GM23248 (cell line): ENCODE results near the gene PLPP7. TPM values are rescaled to one million over a fixed set of nuclear protein-coding genes. Genes with fewer than 3 reads are reported as not detected.

Source experiments
- DNase-seq: peaks from one replicate; pipeline ENCODE4 v3.0.0-alpha.2; 2015
- H2AFZ ChIP-seq: fragments of 200-600 bp; sonication (generic); 2 replicates; pipeline ENCODE4 v1.6.1; 2016; ENCODE audit warnings: antibody characterized with exemption
- H3F3A ChIP-seq: fragments of 200-600 bp; sonication (generic); 2 replicates; pipeline ENCODE4 v1.6.1; 2016; ENCODE audit warnings: mild to moderate bottlenecking, antibody characterized with exemption, mixed run types; ENCODE audit not compliant: insufficient read depth
- H3K27ac ChIP-seq: fragments of 200-600 bp; sonication (generic); 2 replicates; pipeline ENCODE4 v1.5.1; 2016; ENCODE audit warnings: mild to moderate bottlenecking
- H3K27me3 ChIP-seq: fragments of 200-600 bp; sonication (generic); replicated peaks from 2 replicates; pipeline ENCODE4 v1.6.1; 2016; ENCODE audit warnings: mild to moderate bottlenecking; ENCODE audit not compliant: insufficient read depth
- H3K36me3 ChIP-seq: fragments of 200-600 bp; sonication (generic); 2 replicates; pipeline ENCODE4 v1.6.1; 2016; ENCODE audit warnings: low read depth, mild to moderate bottlenecking
- H3K4me1 ChIP-seq: fragments of 200-600 bp; sonication (generic); 2 replicates; pipeline ENCODE4 v1.6.1; 2016; ENCODE audit warnings: mild to moderate bottlenecking; ENCODE audit not compliant: insufficient read depth
- H3K4me2 ChIP-seq: fragments of 200-600 bp; sonication (generic); one replicate; pipeline ENCODE4 v1.6.1; 2016; ENCODE audit warnings: mild to moderate bottlenecking; ENCODE audit not compliant: unreplicated experiment
- H3K4me3 ChIP-seq: fragments of 200-600 bp; sonication (generic); 2 replicates; pipeline ENCODE4 v1.5.1; 2016; ENCODE audit warnings: mild to moderate bottlenecking
- H3K79me2 ChIP-seq: fragments of 200-600 bp; sonication (generic); 2 replicates; pipeline ENCODE4 v1.6.1; 2016; ENCODE audit warnings: mild to moderate bottlenecking; ENCODE audit not compliant: insufficient read depth
- H3K9ac ChIP-seq: fragments of 200-600 bp; sonication (generic); 2 replicates; pipeline ENCODE4 v1.6.1; 2016; ENCODE audit warnings: mild to moderate bottlenecking
- H3K9me2 ChIP-seq: fragments of 200-600 bp; sonication (generic); 2 replicates; pipeline ENCODE4 v1.6.1; 2016; ENCODE audit warnings: mixed run types, mild to moderate bottlenecking, moderate library complexity; ENCODE audit not compliant: insufficient read depth
- H3K9me3 ChIP-seq: fragments of 200-600 bp; sonication (generic); one replicate; pipeline ENCODE4 v1.6.1; 2017; ENCODE audit warnings: low read depth
- H4K20me1 ChIP-seq: fragments of 200-600 bp; sonication (generic); 2 replicates; pipeline ENCODE4 v1.6.0; 2016; ENCODE audit not compliant: insufficient read depth
- EZH2 ChIP-seq: fragments of 200-600 bp; sonication (generic); IDR thresholded peaks from 2 replicates; pipeline ENCODE4 v1.6.1; 2018; ENCODE audit warnings: antibody characterized with exemption, mild to moderate bottlenecking; ENCODE audit not compliant: insufficient read depth, poor library complexity, severe bottlenecking
- EZH2phosphoT487 ChIP-seq: fragments of 200-600 bp; sonication (generic); IDR thresholded peaks from 2 replicates; pipeline ENCODE4 v1.6.1; 2018; ENCODE audit warnings: antibody characterized with exemption, moderate library complexity, mild to moderate bottlenecking, low read depth; ENCODE audit not compliant: insufficient read depth
- WGBS, 2 experiments: methylation state at CpG; one replicate each; pipeline ENCODE4 v1.1.6; 2015 to 2017; ENCODE audit warnings: low lambda C conversion rate in 2 of 2, low coverage in 1 of 2; ENCODE audit errors: missing lambda C conversion rate in 2 of 2; 5-methylcytosine and 5-hydroxymethylcytosine counted together
- in situ Hi-C: fragments of 300-500 bp; cut with MboI; formaldehyde crosslinking; loops from 2 replicates; pipeline ENCODE4 v1.15.0; 2020
- polyA plus RNA-seq: library from polyadenylated mRNA; unstranded; fragments of >200 nt; fragmentation: Nextera tagmentation; extraction: Ambion mirVana; gene quantifications from 2 replicates; pipeline ENCODE4 v1.2.1, GENCODE V29; 2016
- total RNA-seq: library from RNA; depleted of rRNA; stranded (reverse); fragments of >200 nt; shearing (Covaris generic); gene quantifications from 2 replicates; pipeline ENCODE4 v1.2.3, GENCODE V29; 2014

PLPP7 gene
- total and polyA plus RNA-seq, 2 experiments from 2014 or later: 0.32 to 0.65 TPM

- Histone ChIP-seq H3K9ac (no peak overlapping the region), H3K36me3 (no peaks in the 10 kb centered on the region), H3K4me3 (no peak overlapping the region), H3K4me1 (no peaks in the 10 kb centered on the region), H3K27me3 (no peaks in the 10 kb centered on the region), H3K27ac (no peak overlapping the region), H3K4me2 (no peak overlapping the region), H3K79me2 (no peaks in the 10 kb centered on the region), H3F3A (no peaks in the 10 kb centered on the region), H3K9me2 (no peaks in the 10 kb centered on the region), H2AFZ (no peak overlapping the region), H4K20me1 (no peaks in the 10 kb centered on the region), H3K9me3 (no peaks in the 10 kb centered on the region)
- TF ChIP-seq EZH2 (no peak), EZH2phosphoT487 (no peak)
- WGBS, 2 experiments: 76 to 78% methylated on average over 11 of the region's 11 CpGs
- DNase-seq: no peak
- in situ Hi-C loops: no loop called here
Observed at GRCh38 chr9:131308452-131308851, 18.9 kb downstream of the PLPP7 start.

- Histone ChIP-seq H3K27ac (no peak overlapping the region), H3K9me2 (no peaks in the 10 kb centered on the region), H3K4me3 (no peak overlapping the region), H2AFZ (no peak overlapping the region), H3K9ac (no peak overlapping the region), H3K79me2 (no peaks in the 10 kb centered on the region), H3K27me3 (no peaks in the 10 kb centered on the region), H3K9me3 (no peaks in the 10 kb centered on the region), H3K4me2 (no peak overlapping the region), H3K4me1 (no peaks in the 10 kb centered on the region), H3F3A (no peaks in the 10 kb centered on the region), H3K36me3 (no peaks in the 10 kb centered on the region), H4K20me1 (no peaks in the 10 kb centered on the region)
- in situ Hi-C loops: no loop called here
- no peak for TF ChIP-seq EZH2phosphoT487
- TF ChIP-seq EZH2: no peak
- 54 to 57% methylated on average over 17 of the region's 17 CpGs for WGBS, 2 experiments
- DNase-seq: no peak
Observed at GRCh38 chr9:131308906-131309529, 19.5 kb downstream of the PLPP7 start.

GRCh38 chr9:131309530-131310276 is 20.2 kb downstream of the PLPP7 start:
- H3F3A ChIP-seq: no peaks in the 10 kb centered on the region
- in situ Hi-C loops: no loop called here
- H3K9me2 ChIP-seq: no peaks in the 10 kb centered on the region
- no peak for DNase-seq
- H4K20me1 ChIP-seq: no peaks in the 10 kb centered on the region
- WGBS, 2 experiments: 73 to 79% methylated on average over 18 of the region's 18 CpGs
- no peak overlapping the region for H3K4me3 ChIP-seq
- no peak overlapping the region for H3K9ac ChIP-seq
- H3K36me3 ChIP-seq: no peaks in the 10 kb centered on the region
- no peak overlapping the region for H2AFZ ChIP-seq
- TF ChIP-seq EZH2phosphoT487: no peak
- no peak for TF ChIP-seq EZH2
- no peak overlapping the region for H3K4me2 ChIP-seq
- H3K9me3 ChIP-seq: no peaks in the 10 kb centered on the region
- H3K27me3 ChIP-seq: no peaks in the 10 kb centered on the region
- H3K4me1 ChIP-seq: no peaks in the 10 kb centered on the region
- no peak overlapping the region for H3K27ac ChIP-seq
- no peaks in the 10 kb centered on the region for H3K79me2 ChIP-seq

- WGBS, 2 experiments: 12 to 15% methylated on average over 17 to 20 of the region's 20 CpGs
- in situ Hi-C loops: no loop called here
- Histone ChIP-seq H3K27ac (no peak overlapping the region), H3K9me3 (no peaks in the 10 kb centered on the region), H3K27me3 (no peaks in the 10 kb centered on the region), H2AFZ (no peak overlapping the region), H3F3A (no peaks in the 10 kb centered on the region), H3K4me1 (no peaks in the 10 kb centered on the region), H3K4me3 (no peak overlapping the region), H3K9ac (no peak overlapping the region), H3K79me2 (no peaks in the 10 kb centered on the region), H4K20me1 (no peaks in the 10 kb centered on the region), H3K9me2 (no peaks in the 10 kb centered on the region), H3K4me2 (no peak overlapping the region), H3K36me3 (no peaks in the 10 kb centered on the region)
- TF ChIP-seq EZH2phosphoT487 (no peak), EZH2 (no peak)
- DNase-seq: peak; percentile 21
Observed at GRCh38 chr9:131310833-131311554, 21.5 kb downstream of the PLPP7 start.
